ENCODE measurements around the gene PDCD10.

PDCD10 gene

GRCh38 chr3:167653155-167653554 lies 81.5 kb downstream of the PDCD10 start:
- DNase-seq (ENCODE audit: low read depth), result no peak
- no peak overlapping the region for H3K4me3 ChIP-seq (ENCODE audit: low read depth, low read length)
- no peak for TF ChIP-seq CTCF (IDR thresholded peaks at IDR 0.05; ENCODE audit: low read depth, low read length, missing control alignments)

GRCh38 chr3:167651826-167652225 lies 82.9 kb downstream of the PDCD10 start:
- no peak for DNase-seq (ENCODE audit: low read depth)
- TF ChIP-seq CTCF (IDR thresholded peaks at IDR 0.05; ENCODE audit: low read depth, low read length, missing control alignments), result no peak

GRCh38 chr3:167650459-167650858 lies 84.2 kb downstream of the PDCD10 start:
- DNase-seq (ENCODE audit: low read depth), result no peak
- no peak overlapping the region for H3K4me3 ChIP-seq (ENCODE audit: low read depth, low read length)
- TF ChIP-seq CTCF (IDR thresholded peaks at IDR 0.05; ENCODE audit: low read depth, low read length, missing control alignments), result no peak

More at GRCh38 chr3:167651826-167652225, 82.9 kb downstream of the PDCD10 start:
- no peak overlapping the region for H3K4me3 ChIP-seq (ENCODE audit: low read depth, low read length)

- DNase-seq (ENCODE audit: low read depth), result no peak
- H3K4me3 ChIP-seq (ENCODE audit: low read depth, low read length), result no peak overlapping the region
- TF ChIP-seq CTCF (IDR thresholded peaks at IDR 0.05; ENCODE audit: low read depth, low read length, missing control alignments), result no peak
These were observed 84.9 kb downstream of the PDCD10 start for GRCh38 chr3:167649746-167650145.

GRCh38 chr3:167644611-167645010 lies 90.1 kb downstream of the PDCD10 start:
- DNase-seq (ENCODE audit: low read depth), result no peak
- no peak for TF ChIP-seq CTCF (IDR thresholded peaks at IDR 0.05; ENCODE audit: low read depth, low read length, missing control alignments)
- no peak overlapping the region for H3K4me3 ChIP-seq (ENCODE audit: low read depth, low read length)

All from GM12864 (cell line).